GM10248 (cell line): Measurements from ENCODE around the gene OR4F15.

ENCODE experiments used
- CTCF ChIA-PET: fragments of 300-600 bp; sonication (Branson Sonifier 250); formaldehyde crosslinking; extraction: SDS; loops from one replicate; lab custom pipeline; 2021; ENCODE audit warnings: antibody characterized with exemption; lab: Yijun Ruan, JAX
- POLR2A ChIA-PET: fragments of 350-650 bp; sonication (Branson Sonifier 250); formaldehyde crosslinking; extraction: SDS; loops from one replicate; lab custom pipeline; 2020; ENCODE audit warnings: antibody characterized with exemption; lab: Yijun Ruan, JAX
- DNase-seq: peaks from one replicate; pipeline ENCODE4 v3.0.0; 2012; ENCODE audit errors: extremely low spot score
- TF ChIP-seq, protein P1 (sequence below): IDR thresholded peaks from 2 replicates; pipeline ENCODE4 v1.5.1; 2012; ENCODE audit warnings: mild to moderate bottlenecking, low read depth; ENCODE audit errors: extremely low read depth, missing control alignments, control extremely low read depth

The OR4F15 gene

DNA sequence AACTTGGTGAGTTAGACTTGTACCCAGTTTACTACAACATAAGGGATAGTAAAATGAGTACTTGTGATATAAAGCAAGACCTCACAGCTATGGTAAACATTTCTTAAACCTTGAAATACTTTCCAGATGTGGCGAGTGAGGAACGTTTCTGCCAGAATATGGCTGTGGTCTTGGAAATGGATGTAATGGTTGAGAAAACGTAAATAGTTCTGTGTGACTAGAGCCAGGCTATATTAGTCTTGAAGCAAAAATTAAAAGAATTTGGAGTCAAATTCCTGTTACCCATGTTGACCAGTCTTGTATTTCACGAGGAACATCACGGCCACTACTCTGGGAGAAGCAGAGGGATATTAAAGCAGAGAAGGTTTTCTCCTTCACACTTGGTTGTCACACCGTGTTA lies 15.3 kb downstream of the OR4F15 start:
- POLR2A ChIA-PET = no interaction called here
- CTCF ChIA-PET = no interaction called here
- TF ChIP-seq, protein P1, sequence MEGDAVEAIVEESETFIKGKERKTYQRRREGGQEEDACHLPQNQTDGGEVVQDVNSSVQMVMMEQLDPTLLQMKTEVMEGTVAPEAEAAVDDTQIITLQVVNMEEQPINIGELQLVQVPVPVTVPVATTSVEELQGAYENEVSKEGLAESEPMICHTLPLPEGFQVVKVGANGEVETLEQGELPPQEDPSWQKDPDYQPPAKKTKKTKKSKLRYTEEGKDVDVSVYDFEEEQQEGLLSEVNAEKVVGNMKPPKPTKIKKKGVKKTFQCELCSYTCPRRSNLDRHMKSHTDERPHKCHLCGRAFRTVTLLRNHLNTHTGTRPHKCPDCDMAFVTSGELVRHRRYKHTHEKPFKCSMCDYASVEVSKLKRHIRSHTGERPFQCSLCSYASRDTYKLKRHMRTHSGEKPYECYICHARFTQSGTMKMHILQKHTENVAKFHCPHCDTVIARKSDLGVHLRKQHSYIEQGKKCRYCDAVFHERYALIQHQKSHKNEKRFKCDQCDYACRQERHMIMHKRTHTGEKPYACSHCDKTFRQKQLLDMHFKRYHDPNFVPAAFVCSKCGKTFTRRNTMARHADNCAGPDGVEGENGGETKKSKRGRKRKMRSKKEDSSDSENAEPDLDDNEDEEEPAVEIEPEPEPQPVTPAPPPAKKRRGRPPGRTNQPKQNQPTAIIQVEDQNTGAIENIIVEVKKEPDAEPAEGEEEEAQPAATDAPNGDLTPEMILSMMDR = no peak
- DNase-seq = no peak

DNA sequence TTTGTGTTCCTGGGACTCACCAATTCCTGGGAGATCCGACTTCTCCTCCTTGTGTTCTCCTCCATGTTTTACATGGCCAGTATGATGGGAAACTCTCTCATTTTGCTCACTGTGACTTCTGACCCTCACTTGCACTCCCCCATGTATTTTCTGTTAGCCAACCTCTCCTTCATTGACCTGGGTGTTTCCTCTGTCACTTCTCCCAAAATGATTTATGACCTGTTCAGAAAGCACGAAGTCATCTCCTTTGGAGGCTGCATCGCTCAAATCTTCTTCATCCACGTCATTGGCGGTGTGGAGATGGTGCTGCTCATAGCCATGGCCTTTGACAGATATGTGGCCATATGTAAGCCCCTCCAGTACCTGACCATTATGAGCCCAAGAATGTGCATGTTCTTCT lies 16.8 kb downstream of the OR4F15 start:
- DNase-seq = no peak
- POLR2A ChIA-PET = no interaction called here
- TF ChIP-seq, protein P1 = no peak
- CTCF ChIA-PET = no interaction called here

DNA sequence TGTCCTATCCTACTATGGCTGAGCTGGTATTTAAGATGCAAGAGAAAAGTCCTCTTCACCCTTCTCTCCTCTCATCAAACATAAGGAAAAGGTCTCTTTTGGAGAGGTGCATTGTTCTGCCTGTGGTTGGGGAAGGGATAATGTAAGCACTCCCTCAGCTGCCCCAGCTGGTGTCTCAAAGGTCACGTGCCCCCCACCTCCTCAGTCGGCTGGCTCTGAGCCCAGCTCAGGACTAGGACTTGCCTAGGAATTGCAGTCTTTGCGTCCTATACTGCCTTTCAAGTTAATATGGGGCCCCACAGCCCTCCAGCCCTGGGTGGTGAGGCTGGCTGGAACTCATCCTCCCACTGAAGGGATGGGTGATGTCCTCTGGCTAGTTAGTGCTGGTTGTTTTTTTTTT lies 29.7 kb downstream of the OR4F15 start:
- DNase-seq = no peak
- ChIA-PET POLR2A (no interaction called here), CTCF (no interaction called here)
- TF ChIP-seq, protein P1 = no peak

DNA sequence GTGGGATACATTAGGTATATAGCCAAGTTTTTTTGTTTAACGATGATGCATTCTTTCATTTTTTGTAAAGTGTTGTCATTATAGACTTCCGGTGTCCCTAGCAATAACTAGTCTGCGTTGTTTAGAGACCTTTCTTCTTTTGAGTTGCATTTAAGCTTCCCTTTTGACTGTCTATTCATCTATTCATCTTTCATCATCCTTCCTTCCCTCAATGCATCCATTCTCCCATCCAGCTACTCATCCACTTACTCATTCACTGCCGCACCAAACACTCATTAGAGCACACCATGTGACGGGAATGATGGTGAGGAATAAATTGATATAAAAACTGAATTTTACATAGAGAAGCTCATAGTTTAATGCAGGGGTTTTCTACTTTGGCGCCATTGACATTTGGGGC lies 32.9 kb downstream of the OR4F15 start:
- DNase-seq = no peak
- ChIA-PET POLR2A (no interaction called here), CTCF (no interaction called here)
- TF ChIP-seq, protein P1 = no peak

DNA sequence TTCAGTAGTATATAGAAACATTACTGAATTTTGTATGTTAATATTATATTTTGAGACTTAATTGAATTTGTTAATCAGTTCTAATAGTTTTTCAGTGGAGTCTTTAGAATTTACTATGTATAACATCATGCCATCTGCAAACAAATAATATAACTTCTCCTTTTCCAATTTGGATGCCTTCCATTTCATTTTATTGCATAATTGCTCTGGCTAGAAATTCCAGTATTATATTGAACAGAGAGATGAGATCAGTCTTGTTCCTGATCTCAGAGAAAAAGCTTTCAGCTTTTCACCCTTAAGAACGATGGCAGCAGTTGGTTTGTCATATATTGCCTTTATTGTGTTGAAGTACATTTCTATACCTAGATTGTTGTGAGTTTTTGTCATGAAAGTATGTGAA lies 40.4 kb downstream of the OR4F15 start:
- ChIA-PET POLR2A (no interaction called here), CTCF (no interaction called here)
- TF ChIP-seq, protein P1 = no peak
- DNase-seq = no peak
